22Rv1 (cell line): ENCODE data around the gene HM13.
A peak's percentile ranks its signal among the peaks of the same experiment; 100 is the strongest.

Experiments
- H3K27ac ChIP-seq: fragments of 450-650 bp; 2 replicates; pipeline ENCODE4 v1.5.1; 2017
- ZFX ChIP-seq: fragments of 450-650 bp; IDR thresholded peaks from 2 replicates; pipeline ENCODE4 v1.6.1; 2017; ENCODE audit warnings: antibody characterized with exemption, borderline replicate concordance
- TF ChIP-seq, protein P1 (sequence below): fragments of 450-650 bp; IDR thresholded peaks from 2 replicates; pipeline ENCODE4 v1.5.1; 2017; ENCODE audit warnings: mild to moderate bottlenecking

HM13 gene

DNA sequence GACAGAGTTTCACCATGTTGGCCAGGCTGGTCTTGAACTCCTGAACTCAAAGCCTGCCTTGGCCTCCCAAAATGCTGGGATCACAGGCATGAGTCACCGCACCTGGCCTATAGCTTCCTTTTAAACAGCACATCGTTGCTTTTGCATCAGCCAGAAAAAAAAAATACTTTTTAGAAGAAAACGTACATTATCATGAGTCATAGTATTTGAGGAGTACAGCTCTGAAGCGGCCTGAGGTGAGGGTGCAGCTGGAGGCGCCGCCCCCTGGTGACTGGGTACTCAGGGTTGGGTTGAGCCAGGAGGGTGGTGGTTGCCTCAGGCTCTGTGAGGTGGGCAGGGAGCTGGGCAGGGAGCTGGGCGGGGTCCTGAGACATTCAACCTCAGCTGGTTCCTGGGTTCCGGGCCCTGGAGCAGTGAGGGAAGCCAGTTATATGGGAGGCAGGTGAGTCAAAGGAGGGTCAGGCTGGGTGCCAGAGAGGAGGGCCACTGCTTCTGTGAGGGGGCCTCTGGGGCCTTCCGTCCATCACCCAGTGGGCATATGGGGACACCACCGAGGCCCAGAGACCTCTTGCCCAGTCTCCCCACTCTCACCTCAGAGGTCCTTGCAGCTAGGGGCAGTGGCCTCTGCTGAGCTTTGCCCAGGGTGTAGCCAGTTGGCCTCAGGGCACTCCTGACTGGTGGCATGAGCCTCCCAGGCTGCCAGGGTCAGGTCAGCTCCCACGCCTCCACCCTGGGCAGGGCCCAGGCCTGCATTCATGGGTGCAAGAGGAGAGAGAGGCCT is 79.2 kb downstream of the HM13 start:
- no peak for TF ChIP-seq ZFX
- TF ChIP-seq, protein P1, sequence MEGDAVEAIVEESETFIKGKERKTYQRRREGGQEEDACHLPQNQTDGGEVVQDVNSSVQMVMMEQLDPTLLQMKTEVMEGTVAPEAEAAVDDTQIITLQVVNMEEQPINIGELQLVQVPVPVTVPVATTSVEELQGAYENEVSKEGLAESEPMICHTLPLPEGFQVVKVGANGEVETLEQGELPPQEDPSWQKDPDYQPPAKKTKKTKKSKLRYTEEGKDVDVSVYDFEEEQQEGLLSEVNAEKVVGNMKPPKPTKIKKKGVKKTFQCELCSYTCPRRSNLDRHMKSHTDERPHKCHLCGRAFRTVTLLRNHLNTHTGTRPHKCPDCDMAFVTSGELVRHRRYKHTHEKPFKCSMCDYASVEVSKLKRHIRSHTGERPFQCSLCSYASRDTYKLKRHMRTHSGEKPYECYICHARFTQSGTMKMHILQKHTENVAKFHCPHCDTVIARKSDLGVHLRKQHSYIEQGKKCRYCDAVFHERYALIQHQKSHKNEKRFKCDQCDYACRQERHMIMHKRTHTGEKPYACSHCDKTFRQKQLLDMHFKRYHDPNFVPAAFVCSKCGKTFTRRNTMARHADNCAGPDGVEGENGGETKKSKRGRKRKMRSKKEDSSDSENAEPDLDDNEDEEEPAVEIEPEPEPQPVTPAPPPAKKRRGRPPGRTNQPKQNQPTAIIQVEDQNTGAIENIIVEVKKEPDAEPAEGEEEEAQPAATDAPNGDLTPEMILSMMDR = no peak; the same call in 1 of the 2 replicates
- H3K27ac ChIP-seq = peak overlapping the region; percentile 100

DNA sequence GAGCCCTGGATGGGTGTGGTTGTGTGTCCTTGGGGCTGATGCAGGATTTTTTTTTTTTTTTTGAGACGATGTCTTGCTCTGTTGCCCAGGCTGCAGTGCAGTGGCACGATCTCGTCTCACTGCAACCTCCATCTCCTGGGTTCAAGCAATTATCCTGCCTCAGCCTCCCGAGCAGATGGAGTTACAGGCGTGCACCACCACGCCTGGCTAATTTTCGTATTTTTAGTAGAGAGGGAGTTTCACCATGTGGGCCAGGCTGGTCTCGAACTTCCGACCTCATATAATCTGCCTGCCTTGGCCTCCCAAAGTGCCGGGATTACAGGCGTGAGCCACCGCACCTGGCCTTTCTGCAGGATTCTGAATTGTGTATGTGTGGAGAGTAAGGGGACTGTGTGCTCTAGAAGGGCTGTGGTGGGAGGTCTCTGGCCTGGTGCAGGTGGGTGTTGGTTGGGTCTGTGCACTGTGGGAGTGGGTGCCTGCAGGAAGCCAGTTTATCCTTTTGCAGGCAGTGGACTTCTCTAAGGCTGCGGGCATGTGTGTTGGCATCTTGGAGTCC is 79.8 kb downstream of the HM13 start:
- peak overlapping the region; percentile 100 for H3K27ac ChIP-seq
- TF ChIP-seq ZFX = no peak
- TF ChIP-seq, protein P1 = no peak

DNA sequence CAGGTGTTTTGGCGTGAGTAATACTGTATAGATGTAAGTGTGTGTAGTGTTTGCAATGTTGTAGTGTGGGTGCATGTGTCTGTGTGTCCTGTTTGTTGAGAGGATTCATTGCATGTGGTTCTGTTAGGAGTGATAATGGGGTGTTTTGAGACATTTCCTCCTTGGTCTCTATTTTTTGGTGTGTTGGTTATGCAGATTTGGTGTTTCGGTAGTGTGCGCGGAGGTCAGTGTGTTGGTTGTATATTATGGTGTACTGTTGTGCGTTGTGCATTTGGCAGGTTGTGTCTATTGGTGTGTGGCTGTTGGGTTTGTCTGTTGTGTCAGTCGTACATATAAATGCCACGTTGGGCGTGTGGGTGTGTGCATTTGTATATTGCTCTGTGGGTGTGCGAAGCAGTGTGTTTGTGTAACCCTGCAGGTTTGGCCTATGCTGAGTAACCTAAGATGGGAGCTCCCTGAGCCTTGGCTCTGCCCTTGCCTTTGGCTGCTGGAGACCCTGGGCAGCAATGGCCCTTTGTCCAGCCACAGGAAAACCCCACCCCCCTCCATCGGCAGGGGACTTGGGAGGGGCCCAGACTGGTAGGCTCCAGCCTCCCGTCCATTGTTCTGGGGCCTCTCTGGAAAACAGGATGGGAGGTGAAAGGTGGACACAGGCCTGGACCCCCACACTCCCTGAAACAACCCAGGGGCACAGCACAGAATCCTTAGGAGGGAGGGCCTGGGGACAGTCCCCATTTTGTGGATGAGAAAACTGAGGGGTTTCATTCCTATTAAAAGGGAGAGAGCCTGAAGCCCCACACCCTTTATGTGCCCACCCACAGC is 80.5 kb downstream of the HM13 start:
- H3K27ac ChIP-seq = peak overlapping the region; percentile 100
- TF ChIP-seq, protein P1 = no peak
- TF ChIP-seq ZFX = no peak

DNA sequence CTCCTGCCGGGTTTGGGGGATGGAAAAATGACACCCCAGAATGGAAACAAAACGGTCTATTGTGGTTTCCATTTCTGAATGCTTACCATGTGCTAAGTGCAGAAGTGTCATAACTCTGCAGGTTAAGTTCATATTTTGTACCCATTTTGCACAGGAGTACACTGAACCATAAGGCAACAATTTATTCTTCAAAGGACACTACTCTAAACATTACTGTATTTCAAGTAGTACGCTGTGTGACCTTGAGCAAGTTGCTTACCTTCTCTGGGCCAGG is 81.1 kb downstream of the HM13 start:
- H3K27ac ChIP-seq = peak overlapping the region; percentile 100
- no peak for TF ChIP-seq ZFX
- TF ChIP-seq, protein P1 = no peak

DNA sequence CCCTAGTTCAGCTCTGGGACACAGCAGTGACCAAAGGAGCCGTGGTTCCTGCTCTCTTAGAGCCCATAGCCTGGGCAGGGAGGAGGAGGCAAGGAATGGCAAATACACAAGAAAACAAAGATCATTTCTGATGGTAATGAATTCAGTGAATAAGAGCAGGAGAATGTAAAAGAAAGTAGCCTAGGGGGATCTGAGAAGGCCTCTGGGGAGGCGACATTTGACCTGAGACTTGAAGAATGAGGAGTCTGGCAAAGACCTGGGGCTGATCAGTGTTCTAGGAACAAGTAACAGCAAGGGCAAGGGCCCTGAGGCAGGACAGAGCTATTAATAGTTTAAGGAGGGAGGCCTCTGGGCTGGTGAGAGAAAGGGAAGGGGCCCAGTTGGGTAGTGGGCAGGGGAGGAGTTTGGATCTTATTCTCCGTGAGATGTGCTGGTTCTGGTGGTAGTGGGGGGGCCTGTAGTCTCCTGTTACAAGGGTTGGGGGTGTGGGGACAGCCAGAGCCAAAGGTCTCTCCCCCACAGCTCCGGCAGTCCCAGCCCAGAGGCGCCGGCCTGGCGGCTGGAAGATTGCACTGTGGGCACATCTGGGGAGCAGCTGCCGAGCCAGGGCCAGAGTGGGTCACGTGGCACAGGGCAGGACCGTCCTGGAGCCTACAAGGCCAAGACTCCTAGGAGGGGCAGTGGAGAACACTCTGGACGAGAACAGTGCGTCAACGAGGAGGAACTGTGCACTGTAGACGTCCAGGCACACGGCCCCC is 81.6 kb downstream of the HM13 start:
- TF ChIP-seq ZFX = no peak
- TF ChIP-seq, protein P1 = no peak
- peak overlapping the region; percentile 100 for H3K27ac ChIP-seq

DNA sequence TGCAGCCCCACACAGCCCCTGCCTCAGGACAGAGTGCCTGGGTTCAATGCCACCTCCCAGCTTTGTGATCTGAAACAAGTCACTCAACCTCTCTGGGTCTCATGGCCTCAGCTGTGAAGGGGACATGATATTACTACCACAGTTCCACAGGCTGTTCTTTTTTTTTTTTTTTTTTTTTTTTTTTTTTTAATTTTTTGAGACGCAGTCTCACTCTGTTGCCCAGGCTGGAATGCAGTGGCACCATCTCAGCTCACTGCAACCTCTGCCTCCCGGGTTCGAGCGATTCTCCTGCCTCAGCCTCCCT is 82.1 kb downstream of the HM13 start:
- peak overlapping the region; percentile 100 for H3K27ac ChIP-seq

DNA sequence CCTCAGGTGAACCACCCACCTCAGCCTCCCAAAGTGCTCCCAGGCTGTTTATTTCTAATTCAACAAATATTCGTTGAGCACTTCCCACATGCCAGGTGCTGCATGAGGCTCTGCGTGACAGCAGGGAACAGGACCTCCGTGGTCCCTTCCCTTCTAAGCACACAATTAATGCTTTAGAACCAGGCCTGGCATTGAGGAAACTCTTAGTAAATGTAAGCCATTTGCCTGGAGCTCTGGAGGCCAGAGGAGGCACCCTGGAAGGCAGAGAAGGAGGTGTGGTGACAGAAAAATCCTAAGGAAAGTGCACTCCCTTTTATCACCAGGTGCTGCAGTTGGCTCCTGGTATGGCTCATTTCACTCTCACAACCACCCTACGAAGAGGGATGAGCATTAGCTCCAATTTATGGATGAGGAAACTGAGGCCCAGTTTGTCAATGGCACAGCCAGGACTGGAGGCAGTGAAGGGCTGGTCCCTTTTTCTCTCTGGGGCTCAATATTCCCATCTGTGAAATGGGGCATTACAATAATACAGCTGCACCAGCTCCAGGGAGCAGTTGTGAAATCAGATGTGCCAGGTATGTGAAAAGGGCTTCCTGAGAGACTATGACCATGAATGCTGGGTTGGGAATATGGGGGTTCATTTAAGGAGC is 82.7 kb downstream of the HM13 start:
- TF ChIP-seq ZFX = no peak
- TF ChIP-seq, protein P1 = no peak
- H3K27ac ChIP-seq = peak overlapping the region; percentile 100
